ENCODE results near the gene ZNF281.

- no peak for TF ChIP-seq CTCF (conservative IDR thresholded peaks at IDR 0.05)
- no peak for TF ChIP-seq EZH2 (IDR thresholded peaks at IDR 0.05; ENCODE audit: low read depth)
Measured at GRCh38 chr1:200409203-200409760, 554 bp downstream of the ZNF281 start.

Measured in PC-9 (cell line).